Measurements from ENCODE around the gene AIPL1.

The AIPL1 gene

GRCh38 chr17:6461792-6462524 is 27.0 kb upstream of the AIPL1 start:
- TF ChIP-seq CSDC2 (CRISPR knock-in tag; IDR thresholded peaks at IDR 0.05) (no peak), TOX (CRISPR knock-in tag; IDR thresholded peaks at IDR 0.05; ENCODE audit: borderline replicate concordance) (no peak), TCF4 (CRISPR knock-in tag; IDR thresholded peaks at IDR 0.05; ENCODE audit: borderline replicate concordance) (no peak), ZNF8 (CRISPR knock-in tag; IDR thresholded peaks at IDR 0.05) (no peak), ZFP3 (CRISPR knock-in tag; IDR thresholded peaks at IDR 0.05) (no peak), RARB (CRISPR knock-in tag; IDR thresholded peaks at IDR 0.05) (no peak), PPARA (CRISPR knock-in tag; IDR thresholded peaks at IDR 0.05; ENCODE audit: borderline replicate concordance) (no peak), ZNF565 (CRISPR knock-in tag; conservative IDR thresholded peaks at IDR 0.05; ENCODE audit: low read depth) (no peak), PATZ1 (CRISPR knock-in tag; IDR thresholded peaks at IDR 0.05; ENCODE audit: borderline replicate concordance) (no peak), TSHZ2 (CRISPR knock-in tag; IDR thresholded peaks at IDR 0.05) (no peak), CSRNP3 (CRISPR knock-in tag; IDR thresholded peaks at IDR 0.05) (no peak)
- ATAC-seq, result no peak

GRCh38 chr17:6461246-6461645 is 26.3 kb upstream of the AIPL1 start:
- TF ChIP-seq SNAI2 (CRISPR knock-in tag; IDR thresholded peaks at IDR 0.05) (no peak), CREB5 (CRISPR knock-in tag; IDR thresholded peaks at IDR 0.05; ENCODE audit: low read depth) (no peak), TOX (CRISPR knock-in tag; IDR thresholded peaks at IDR 0.05; ENCODE audit: borderline replicate concordance) (no peak), OSR1 (CRISPR knock-in tag; IDR thresholded peaks at IDR 0.05) (no peak), ZFP30 (CRISPR knock-in tag; IDR thresholded peaks at IDR 0.05) (no peak), TCF4 (CRISPR knock-in tag; IDR thresholded peaks at IDR 0.05; ENCODE audit: borderline replicate concordance) (no peak), ARNTL (CRISPR knock-in tag; IDR thresholded peaks at IDR 0.05; ENCODE audit: borderline replicate concordance, low read depth) (no peak), ZFP3 (CRISPR knock-in tag; IDR thresholded peaks at IDR 0.05) (no peak), ESRRG (CRISPR knock-in tag; IDR thresholded peaks at IDR 0.05) (no peak)
- ATAC-seq, result no peak

GRCh38 chr17:6460531-6461161 is 25.7 kb upstream of the AIPL1 start:
- ATAC-seq, result no peak
- TF ChIP-seq CSRNP3 (CRISPR knock-in tag; IDR thresholded peaks at IDR 0.05) (no peak), ESRRG (CRISPR knock-in tag; IDR thresholded peaks at IDR 0.05) (no peak), OSR1 (CRISPR knock-in tag; IDR thresholded peaks at IDR 0.05) (no peak), ZFP3 (CRISPR knock-in tag; IDR thresholded peaks at IDR 0.05) (no peak), ZNF565 (CRISPR knock-in tag; conservative IDR thresholded peaks at IDR 0.05; ENCODE audit: low read depth) (no peak), PATZ1 (CRISPR knock-in tag; IDR thresholded peaks at IDR 0.05; ENCODE audit: borderline replicate concordance) (no peak), TSHZ2 (CRISPR knock-in tag; IDR thresholded peaks at IDR 0.05) (no peak), ISL1 (CRISPR knock-in tag; IDR thresholded peaks at IDR 0.05) (no peak), CREB5 (CRISPR knock-in tag; IDR thresholded peaks at IDR 0.05; ENCODE audit: low read depth) (no peak), GLIS3 (CRISPR knock-in tag; IDR thresholded peaks at IDR 0.05) (no peak)
